Measurements from ENCODE around the gene EEF1A2.

Gene EEF1A2

DNA sequence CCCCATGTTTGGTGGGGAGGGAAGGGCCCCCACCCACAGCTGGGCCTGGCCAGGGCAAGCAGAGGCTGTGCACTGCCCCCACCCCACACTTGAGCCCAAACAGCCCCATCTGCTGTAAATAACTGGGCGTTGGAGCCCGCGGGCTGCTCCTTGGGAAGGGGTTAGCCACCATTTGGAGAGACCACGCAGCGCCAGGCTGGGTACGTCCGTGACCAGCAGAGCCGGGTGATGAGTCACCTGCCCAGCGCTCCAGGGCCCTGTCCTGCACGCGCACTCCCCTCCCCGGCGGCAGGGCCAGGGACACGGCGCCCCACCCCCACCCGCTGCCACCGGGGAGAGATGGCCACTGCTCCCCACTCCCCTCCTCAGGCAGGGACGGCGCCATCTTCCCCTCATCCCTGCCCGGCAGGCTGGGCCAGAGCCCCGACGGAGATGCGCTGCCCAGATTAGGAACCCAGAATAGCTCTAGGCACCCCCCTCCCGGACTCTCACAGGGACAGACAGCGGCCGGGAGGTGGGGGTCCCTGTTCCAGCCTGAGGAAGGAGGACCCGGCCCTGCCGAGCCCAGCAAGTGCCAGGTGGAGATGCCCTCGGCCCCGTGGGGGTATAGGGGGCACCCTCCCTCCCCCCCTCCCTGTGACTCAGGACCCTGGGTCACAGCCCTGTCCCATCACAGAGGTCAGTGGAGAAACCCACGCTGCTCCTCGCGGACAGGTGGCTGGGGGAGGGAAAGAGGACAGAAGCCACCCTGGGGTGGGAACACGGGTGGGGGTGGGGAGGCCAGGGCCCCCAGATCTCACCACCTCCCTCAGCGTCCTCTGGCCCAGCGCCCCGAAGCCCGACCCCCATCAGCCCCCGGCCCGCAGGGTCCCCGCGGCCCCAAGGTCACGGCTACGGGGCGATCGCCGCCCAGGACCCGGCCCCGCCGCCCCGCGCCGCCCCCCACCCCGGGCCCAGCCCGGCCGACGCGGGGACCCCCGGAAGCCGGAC is 642 bp downstream of the EEF1A2 start:
- no peak for DNase-seq (ENCODE audit: low read depth)
- TF ChIP-seq, protein P1, sequence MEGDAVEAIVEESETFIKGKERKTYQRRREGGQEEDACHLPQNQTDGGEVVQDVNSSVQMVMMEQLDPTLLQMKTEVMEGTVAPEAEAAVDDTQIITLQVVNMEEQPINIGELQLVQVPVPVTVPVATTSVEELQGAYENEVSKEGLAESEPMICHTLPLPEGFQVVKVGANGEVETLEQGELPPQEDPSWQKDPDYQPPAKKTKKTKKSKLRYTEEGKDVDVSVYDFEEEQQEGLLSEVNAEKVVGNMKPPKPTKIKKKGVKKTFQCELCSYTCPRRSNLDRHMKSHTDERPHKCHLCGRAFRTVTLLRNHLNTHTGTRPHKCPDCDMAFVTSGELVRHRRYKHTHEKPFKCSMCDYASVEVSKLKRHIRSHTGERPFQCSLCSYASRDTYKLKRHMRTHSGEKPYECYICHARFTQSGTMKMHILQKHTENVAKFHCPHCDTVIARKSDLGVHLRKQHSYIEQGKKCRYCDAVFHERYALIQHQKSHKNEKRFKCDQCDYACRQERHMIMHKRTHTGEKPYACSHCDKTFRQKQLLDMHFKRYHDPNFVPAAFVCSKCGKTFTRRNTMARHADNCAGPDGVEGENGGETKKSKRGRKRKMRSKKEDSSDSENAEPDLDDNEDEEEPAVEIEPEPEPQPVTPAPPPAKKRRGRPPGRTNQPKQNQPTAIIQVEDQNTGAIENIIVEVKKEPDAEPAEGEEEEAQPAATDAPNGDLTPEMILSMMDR (IDR thresholded peaks at IDR 0.05; ENCODE audit: low read length, missing control alignments): no peak
- H3K4me3 ChIP-seq (replicated peaks; ENCODE audit: low read depth, low read length): no peak overlapping the region

DNA sequence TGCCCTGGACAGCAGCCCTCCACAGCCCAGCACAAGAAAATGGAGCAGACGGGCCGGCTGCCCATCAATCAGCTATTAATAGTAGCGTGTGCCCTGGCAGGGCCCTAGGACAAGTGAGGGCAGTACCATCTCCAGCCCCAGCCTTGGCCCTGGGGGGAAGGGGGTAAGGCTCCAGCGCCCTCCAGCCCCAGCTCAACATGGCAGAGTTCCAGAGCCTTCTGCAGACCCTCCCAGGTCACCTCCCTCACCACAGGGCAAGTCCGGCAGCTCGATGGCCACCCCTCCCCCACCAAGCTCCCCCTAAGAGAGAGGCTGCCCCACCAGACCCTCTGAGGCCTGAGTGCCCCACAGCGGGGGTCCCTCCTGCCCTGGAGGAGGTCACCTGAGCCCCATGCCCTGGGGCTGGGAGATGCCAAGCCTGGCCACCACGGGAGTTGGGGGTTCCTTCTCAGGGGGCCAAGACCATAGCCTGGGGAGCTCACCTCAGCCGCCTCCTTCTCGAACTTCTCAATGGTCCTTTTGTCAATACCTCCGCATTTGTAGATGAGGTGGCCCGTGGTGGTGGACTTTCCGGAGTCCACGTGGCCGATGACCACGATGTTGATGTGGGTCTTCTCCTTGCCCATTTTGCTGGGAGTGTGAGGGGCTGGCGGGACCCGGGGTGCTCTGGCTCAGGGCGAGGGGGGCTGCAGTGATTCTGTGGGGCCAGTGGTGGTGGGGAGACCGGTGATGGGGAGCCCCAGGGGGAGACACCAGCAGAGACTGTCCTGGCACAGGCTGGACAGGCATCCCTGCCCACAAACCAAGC is 1.5 kb downstream of the EEF1A2 start:
- TF ChIP-seq, protein P1 (IDR thresholded peaks at IDR 0.05; ENCODE audit: low read length, missing control alignments): no peak
- no peak overlapping the region for H3K4me3 ChIP-seq (replicated peaks; ENCODE audit: low read depth, low read length)
- DNase-seq (ENCODE audit: low read depth): no peak

DNA sequence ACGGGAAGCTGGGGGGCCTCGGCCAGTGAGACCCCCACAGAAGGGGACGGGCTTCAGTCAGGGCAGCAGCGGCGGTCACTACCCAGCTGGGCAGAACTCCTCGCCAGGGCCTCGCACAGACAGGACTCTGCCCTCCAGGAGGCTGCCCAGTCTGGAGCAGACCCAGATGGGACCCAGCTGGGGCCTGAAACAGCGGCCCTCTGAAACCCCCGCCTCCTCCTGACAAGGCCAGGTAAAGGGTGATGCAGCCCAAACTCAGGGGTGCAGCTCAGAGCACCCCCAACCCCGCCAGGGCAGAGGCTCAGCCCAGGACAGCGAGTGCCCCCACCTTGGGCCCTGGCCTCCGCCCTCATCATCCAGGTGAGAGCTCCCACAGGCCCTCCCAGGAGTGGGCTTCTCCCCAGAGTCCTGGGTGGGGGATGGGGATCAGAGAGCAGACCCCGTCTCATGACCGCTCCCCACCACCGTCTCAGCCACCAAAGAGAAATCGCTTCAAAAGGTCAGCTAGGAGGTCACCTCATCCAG is 2.2 kb downstream of the EEF1A2 start:
- H3K4me3 ChIP-seq (replicated peaks; ENCODE audit: low read depth, low read length): no peak overlapping the region
- DNase-seq (ENCODE audit: low read depth): no peak

DNA sequence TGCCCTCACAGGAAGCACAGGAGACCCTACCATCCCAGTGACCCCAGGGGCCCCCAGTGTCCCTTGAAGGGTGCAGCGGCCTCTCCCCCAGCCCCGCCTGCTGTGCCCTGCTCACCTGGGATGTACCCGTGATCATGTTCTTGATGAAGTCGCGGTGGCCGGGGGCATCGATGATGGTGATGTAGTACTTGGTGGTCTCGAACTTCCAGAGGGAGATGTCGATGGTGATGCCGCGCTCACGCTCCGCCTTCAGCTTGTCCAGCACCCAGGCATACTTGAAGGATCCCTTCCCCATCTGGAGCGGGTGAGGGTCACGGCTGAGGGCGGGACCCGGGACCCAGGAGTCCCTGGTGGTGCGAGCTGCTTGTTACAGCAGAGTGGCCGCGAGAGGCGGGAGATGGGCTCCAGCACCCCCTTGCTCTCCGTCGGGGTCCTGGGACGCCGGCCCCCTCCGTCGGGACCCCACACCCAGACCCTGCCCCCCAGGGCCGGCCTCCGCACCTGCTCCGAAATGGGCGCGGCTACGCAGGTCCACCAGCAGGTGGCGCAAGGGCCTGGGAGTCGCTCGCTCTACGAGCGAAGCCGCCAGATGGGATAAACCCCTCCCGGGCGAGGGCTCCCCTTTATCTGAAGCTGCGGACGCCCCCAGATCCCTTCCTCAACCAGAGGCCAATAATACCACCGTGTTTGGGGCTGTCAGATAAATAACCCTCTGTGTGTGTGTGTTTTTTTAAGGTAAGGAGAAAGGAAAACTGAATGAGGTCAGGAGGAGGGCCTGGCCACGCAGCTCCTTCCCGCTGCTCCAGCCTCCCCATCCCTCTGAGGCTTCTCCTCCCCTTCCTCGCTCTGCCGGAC is 2.9 kb downstream of the EEF1A2 start:
- TF ChIP-seq, protein P1 (IDR thresholded peaks at IDR 0.05; ENCODE audit: low read length, missing control alignments): peak; percentile 77
- DNase-seq (ENCODE audit: low read depth): peak; percentile 34
- H3K4me3 ChIP-seq (replicated peaks; ENCODE audit: low read depth, low read length): peak overlapping the region; percentile 24

More for the DNA sequence above, 2.2 kb downstream of the EEF1A2 start:
- TF ChIP-seq, protein P1 (IDR thresholded peaks at IDR 0.05; ENCODE audit: low read length, missing control alignments): no peak

DNA sequence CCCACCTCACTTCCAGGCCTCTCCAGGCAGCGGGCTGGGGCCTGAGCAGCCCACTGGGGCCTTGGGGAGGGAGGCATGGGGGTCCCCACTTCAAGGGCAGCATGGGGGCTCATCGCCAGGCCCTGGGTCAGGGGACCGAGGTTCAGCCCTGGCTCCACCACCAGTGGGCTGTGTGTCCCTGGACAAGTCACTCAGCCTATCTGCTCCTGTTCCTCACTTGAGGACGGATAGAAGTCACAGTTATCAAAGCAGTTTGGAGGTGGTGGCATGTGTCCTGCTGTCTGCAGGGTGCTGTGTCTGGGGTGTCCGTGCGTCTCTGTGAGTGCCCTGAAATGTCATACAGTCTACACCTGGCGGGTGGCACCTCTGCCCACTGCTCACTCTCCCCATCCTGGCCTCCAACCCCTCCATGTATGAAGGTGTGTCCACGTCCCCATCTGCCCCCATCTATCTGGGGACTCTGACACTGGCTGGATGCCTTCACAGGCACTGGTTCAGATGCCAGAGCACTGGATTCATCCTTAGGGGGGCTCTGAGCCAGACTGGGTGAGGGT is 3.6 kb downstream of the EEF1A2 start:
- H3K4me3 ChIP-seq (replicated peaks; ENCODE audit: low read depth, low read length): no peak overlapping the region
- no peak for DNase-seq (ENCODE audit: low read depth)
- TF ChIP-seq, protein P1 (IDR thresholded peaks at IDR 0.05; ENCODE audit: low read length, missing control alignments): no peak
